Heart left ventricle (tissue), 16 donors: ENCODE results near the gene AGPAT1. TPM values are rescaled to one million over a fixed set of nuclear protein-coding genes. Genes with fewer than 3 reads are reported as not detected.
"Not testable (repeated sequence)": the region's sequence is repeated elsewhere in the genome, so short reads cannot be mapped to it uniquely, and the experiment has no call there.

Source experiments
- ATAC-seq, 4 donors: fragments of 200-7000 bp; cut with Tn5 transposase; one replicate each; pipeline ENCODE4 v1.9.1; 2020 to 2022; ENCODE audit warnings: moderate library complexity in 4 of 4, mild to moderate bottlenecking in 3 of 4, moderate number of reproducible peaks in 1 of 4
- DNase-seq, 5 donors: peaks; one replicate each; pipeline ENCODE4 v3.0.0-alpha.2; 2020
- H3K27ac ChIP-seq, 12 donors: fragments of 200-600 bp; sonication (generic) in 4 of 12; one replicate each; pipeline versions ENCODE4 v1.5.0 to v1.8.0; 2016 to 2022; ENCODE audit warnings: mild to moderate bottlenecking in 2 of 12
- H3K27me3 ChIP-seq, 9 donors: fragments of 200-600 bp; sonication (generic) in 2 of 9; one replicate each; pipeline versions ENCODE4 v1.5.1 to v1.8.0; 2016 to 2022; ENCODE audit warnings: mild to moderate bottlenecking in 3 of 9
- H3K36me3 ChIP-seq, 9 donors: fragments of 200-600 bp; sonication (generic) in 2 of 9; one replicate each; pipeline versions ENCODE4 v1.5.0 to v1.8.0; 2018 to 2022; ENCODE audit warnings: mild to moderate bottlenecking in 2 of 9
- H3K4me1 ChIP-seq, 12 donors: fragments of 200-600 bp; sonication (generic) in 4 of 12; one replicate each; pipeline versions ENCODE4 v1.5.0 to v1.8.0; 2016 to 2022; ENCODE audit warnings: mild to moderate bottlenecking in 3 of 12
- H3K4me3 ChIP-seq, 12 donors: fragments of 200-600 bp; sonication (generic) in 4 of 12; one replicate each; pipeline versions ENCODE4 v1.5.0 to v1.8.0; 2017 to 2022; ENCODE audit warnings: mild to moderate bottlenecking in 9 of 12, moderate library complexity in 4 of 12
- H3K9me3 ChIP-seq, 12 donors: fragments of 200-600 bp; sonication (generic) in 4 of 12; one replicate each; pipeline versions ENCODE4 v1.5.0 to v1.8.0; 2016 to 2022; ENCODE audit warnings: mild to moderate bottlenecking in 1 of 12
- CTCF ChIP-seq, 12 donors: fragments of 200-600 bp; sonication (generic) in 4 of 12; IDR thresholded peaks; one replicate each; pipeline versions ENCODE4 v1.5.0 to v1.8.0; 2018 to 2022; ENCODE audit warnings: antibody characterized with exemption in 12 of 12, mild to moderate bottlenecking in 5 of 12
- POLR2A ChIP-seq, 2 donors: fragments of 450-650 bp; IDR thresholded peaks; one replicate each; pipeline ENCODE4 v1.6.1; 2017; ENCODE audit warnings: antibody characterized with exemption in 2 of 2, mild to moderate bottlenecking in 2 of 2, moderate library complexity in 2 of 2
- WGBS, 4 donors: extraction: QIAGEN DNeasy Blood & Tissue Kit in 2 of 4; methylation state at CpG; one replicate each; pipeline versions ENCODE4 v1.1.5 to v1.1.7; 2013 to 2018; 5-methylcytosine and 5-hydroxymethylcytosine counted together
- intact Hi-C, 10 donors: fragments of 100-400 bp; cut with DNase I; formaldehyde crosslinking; loops; one replicate each; pipeline versions ENCODE4 v1.11.1 to v1.14.2; 2022
- polyA plus RNA-seq, 2 donors: library from polyadenylated mRNA; stranded (reverse); fragments of 200-250 nt; gene quantifications; one replicate each; pipeline ENCODE4 v1.2.3, GENCODE V29; 2013
- total RNA-seq, 9 donors: library from RNA; depleted of rRNA in 2 of 9; stranded (reverse); fragments of >200 nt in 2 of 9; fragmentation: NEBNext Ultra II Directional in 3 of 9; extraction: Animal tissue kit (Norgen Biotek cat#: 25700) in 3 of 9; gene quantifications; one replicate each; pipeline versions ENCODE4 v1.1.0 to v1.2.4, GENCODE V29; 2016 to 2023
- donor health status: ischemic (EF 13 %, LVEDD 7.1; RV severe dilation, severe dysfunction).
- donor health status: healthy with polysubstance abuse.
- donor health status: DM: no; HTN: yes; CAD: no.
- donor health status: DM: no; HTN: no; CAD: no.
- donor health status: ischemic (EF 25% LVEDD 6.9; RV normal size, moderate dysfunction).
- donor health status: ischemic (EF 25% LVEDD 5.7; RV mildly dilated, moderate dysfunction).
- donor health status: healthy.
- donor health status: DM: yes; HTN: yes; CAD: no.
- donor health status: ischemic (EF 35%, LVEDD 5.7; RV mildly dilated, moderate dysfunction).
- donor health status: nonischemic (EF 11% LVEDD 7.7; RV severe dilation, severe dysfunction).
- donor health status: DM: yes; HTN: yes; CAD: no.
- donor health status: PGD.
- donor health status: ischemic (EF 29% LVEDD 5.4; RV normal size, mild dysfunction).
- donor health status: nonischemic (EF 23%, LVEDD 6.1; RV moderate dilation, normal function).

Gene AGPAT1
- total and polyA plus RNA-seq, 11 donors = 43.5 to 79.1 (median 51.0) TPM

GRCh38 chr6:32147401-32148132 lies 28.3 kb downstream of the AGPAT1 start:
- peaks cover 0 to 5% (median 0%) of the 10 kb centered on the region in 9 donors for H3K36me3 ChIP-seq
- intact Hi-C loops = loop anchor here in 1 of 10 donors (2.0 kb wide), 1 partner anchor 15 kb away; no protein-coding TSS in a partner anchor
- ATAC-seq (no peak), DNase-seq (no peak)
- TF ChIP-seq CTCF (IDR thresholded peaks at IDR 0.05) (no peak), POLR2A (IDR thresholded peaks at IDR 0.05) (no peak)
- no peak overlapping the region for H3K27ac ChIP-seq
- WGBS, 4 donors = 87 to 98% (median 94%) methylated on average over 4 of the region's 4 CpGs
- H3K27me3 ChIP-seq = peaks cover 0 to 40% (median 6%) of the 10 kb centered on the region in 9 donors
- no peak overlapping the region for H3K4me3 ChIP-seq
- H3K9me3 ChIP-seq = no peaks in the 10 kb centered on the region
- peaks cover 0 to 18% (median 8%) of the 10 kb centered on the region in 12 donors for H3K4me1 ChIP-seq

- H3K27ac ChIP-seq = no peak overlapping the region
- DNase-seq = no peak
- ATAC-seq = no peak
- TF ChIP-seq CTCF (IDR thresholded peaks at IDR 0.05) = no peak
- TF ChIP-seq POLR2A (IDR thresholded peaks at IDR 0.05) = no peak
- peaks cover 0 to 12% (median 1%) of the 10 kb centered on the region in 12 donors for H3K4me1 ChIP-seq
- peaks cover 0 to 34% (median 6%) of the 10 kb centered on the region in 9 donors for H3K27me3 ChIP-seq
- peaks cover 0 to 5% (median 0%) of the 10 kb centered on the region in 9 donors for H3K36me3 ChIP-seq
- 29 to 39% (median 35%) methylated on average over 4 of the region's 4 CpGs for WGBS, 4 donors
- intact Hi-C loops = loop anchor here in 1 of 10 donors (2.0 kb wide), 1 partner anchor 14 kb away; no protein-coding TSS in a partner anchor
- no peaks in the 10 kb centered on the region for H3K9me3 ChIP-seq
- H3K4me3 ChIP-seq = no peak overlapping the region
These were observed 29.2 kb downstream of the AGPAT1 start for GRCh38 chr6:32146687-32147086.

GRCh38 chr6:32146287-32146686 lies 29.6 kb downstream of the AGPAT1 start:
- ATAC-seq = no peak
- TF ChIP-seq POLR2A (IDR thresholded peaks at IDR 0.05) = no peak
- TF ChIP-seq CTCF (IDR thresholded peaks at IDR 0.05) = no peak
- H3K4me3 ChIP-seq = no peak overlapping the region
- no peaks in the 10 kb centered on the region for H3K9me3 ChIP-seq
- H3K4me1 ChIP-seq = peaks cover 0 to 8% (median under 1%) of the 10 kb centered on the region in 12 donors
- 54 to 88% (median 59%) methylated on average over 1 of the region's 1 CpG for WGBS, 4 donors
- peaks cover 0 to 34% (median 6%) of the 10 kb centered on the region in 9 donors for H3K27me3 ChIP-seq
- DNase-seq = no peak
- H3K36me3 ChIP-seq = peaks cover 0 to 5% (median 0%) of the 10 kb centered on the region in 9 donors
- H3K27ac ChIP-seq = no peak overlapping the region
- intact Hi-C loops = loop anchor here in 1 of 10 donors (2.0 kb wide), 1 partner anchor 13 kb away; no protein-coding TSS in a partner anchor

GRCh38 chr6:32144238-32144637 lies 31.6 kb downstream of the AGPAT1 start:
- H3K27me3 ChIP-seq = peaks cover 0 to 17% (median 6%) of the 10 kb centered on the region in 9 donors
- H3K4me3 ChIP-seq, DNase-seq, intact Hi-C loops, H3K27ac ChIP-seq, ATAC-seq, H3K4me1 ChIP-seq, H3K36me3 ChIP-seq, H3K9me3 ChIP-seq: not testable (repeated sequence)
- WGBS, 4 donors = 73 to 88% (median 82%) methylated on average over 7 of the region's 7 CpGs
